ENCODE measurements around the gene SAMD4B. TPM values are rescaled to one million over a fixed set of nuclear protein-coding genes. Genes with fewer than 3 reads are reported as not detected.
A peak's percentile ranks its signal among the peaks of the same experiment; 100 is the strongest.
"Not testable (repeated sequence)": the region's sequence is repeated elsewhere in the genome, so short reads cannot be mapped to it uniquely, and the experiment has no call there.

SAMD4B gene
- total and polyA plus RNA-seq, 10 of the 15 experiments (the other 5 are each of a cell fraction or from before 2014, with no cell fraction given): 2.4 to 43.3 (median 23.9) TPM

DNA sequence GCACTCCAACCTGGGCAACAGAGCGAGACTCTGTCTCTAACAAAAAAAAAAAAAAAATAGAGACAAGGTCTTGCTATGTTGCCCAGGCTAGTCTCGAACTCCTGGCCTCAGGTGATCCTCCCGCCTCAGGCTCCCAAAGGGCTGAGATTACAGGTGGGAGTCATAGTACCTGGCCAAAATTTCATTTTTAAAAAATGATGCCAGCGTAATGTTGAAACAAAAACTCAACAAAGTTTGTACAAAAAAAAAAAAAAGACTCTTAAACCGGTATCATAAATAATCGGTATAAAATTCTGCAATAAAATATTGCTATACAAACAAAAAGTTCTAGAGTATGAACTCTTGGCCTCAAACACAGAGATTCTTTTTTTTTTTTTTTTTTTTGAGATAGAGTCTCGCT lies 9.9 kb upstream of the SAMD4B start:
- POLR2A ChIA-PET: interaction anchor here (0.6 kb wide), 1 partner anchor 441 kb away, joined by 3 read pairs; no protein-coding TSS in a partner anchor

GRCh38 chr19:39332738-39333137 lies 9.5 kb upstream of the SAMD4B start:
- H3K27ac ChIP-seq (ENCODE audit: control insufficient read depth, insufficient read depth); BruUV-seq (replicated peaks); H3K36me3 ChIP-seq (ENCODE audit: control insufficient read depth in 2 of 2, insufficient read depth in 2 of 2, low read length in 1 of 2); H3K27me3 ChIP-seq (replicated peaks in 1 of 2; ENCODE audit: control insufficient read depth in 2 of 2, insufficient read depth in 2 of 2, low read length in 1 of 2); intact Hi-C loops (cut with micrococcal nuclease; ENCODE audit: unreplicated experiment); RAD21 ChIA-PET (ENCODE audit: unreplicated experiment); ATAC-seq; H3K9me3 ChIP-seq (replicated peaks; ENCODE audit: control insufficient read depth, insufficient read depth, low read length); in situ Hi-C loops (cut with MboI); DNase-seq (ENCODE audit: low read depth, low spot score); H4K20me1 ChIP-seq (ENCODE audit: control insufficient read depth, insufficient read depth); H3K4me2 ChIP-seq (ENCODE audit: control insufficient read depth, insufficient read depth); FAIRE-seq; H3K9ac ChIP-seq (ENCODE audit: control insufficient read depth, insufficient read depth, low read length); H2AFZ ChIP-seq (ENCODE audit: control insufficient read depth, low read depth, low read length); H3K4me3 ChIP-seq: not testable (repeated sequence)
- CTCF ChIA-PET: interaction anchor here (3.3 kb wide), 1 partner anchor 211 kb away, joined by 16 read pairs; no protein-coding TSS in a partner anchor
- Histone ChIP-seq H3K4me1 (ENCODE audit: control insufficient read depth, insufficient read depth, low read length) (peaks cover 11% of the 10 kb centered on the region), H3K79me2 (ENCODE audit: control insufficient read depth, insufficient read depth, low read length) (peaks cover 17% of the 10 kb centered on the region)
- 95% methylated on average over 6 of the region's 6 CpGs for WGBS (ENCODE audit: insufficient coverage, insufficient replicate concordance, low lambda C conversion rate, missing lambda C conversion rate)
- SMC1A ChIA-PET (ENCODE audit: uncharacterized antibody, unreplicated experiment): interaction anchor here (2.9 kb wide), 1 partner anchor 211 kb away, joined by 8 read pairs; no protein-coding TSS in a partner anchor
- POLR2A ChIA-PET: interaction anchor here (0.6 kb wide), 2 partner anchors 440 to 571 kb away, joined by 3 to 4 read pairs; no protein-coding TSS in a partner anchor

More for the DNA sequence above, 9.9 kb upstream of the SAMD4B start:
- H3K27me3 ChIP-seq (replicated peaks in 1 of 2; ENCODE audit: control insufficient read depth in 2 of 2, insufficient read depth in 2 of 2, low read length in 1 of 2): no peaks in the 10 kb centered on the region
- peaks cover 17% of the 10 kb centered on the region for H3K79me2 ChIP-seq (ENCODE audit: control insufficient read depth, insufficient read depth, low read length)
- no peak overlapping the region for H2AFZ ChIP-seq (ENCODE audit: control insufficient read depth, low read depth, low read length)
- no peak overlapping the region for H3K4me2 ChIP-seq (ENCODE audit: control insufficient read depth, insufficient read depth)
- no peak for FAIRE-seq
- ChIA-PET CTCF (interaction anchor here (0.7 to 3.3 kb wide), 3 partner anchors 210 to 1056 kb away, joined by 3 to 16 read pairs (median 4); no protein-coding TSS in a partner anchor), RAD21 (ENCODE audit: unreplicated experiment) (interaction anchor here (0.8 kb wide), 1 partner anchor 210 kb away, joined by 3 read pairs; no protein-coding TSS in a partner anchor), SMC1A (ENCODE audit: uncharacterized antibody, unreplicated experiment) (interaction anchor here (2.9 kb wide), 1 partner anchor 210 kb away, joined by 8 read pairs; no protein-coding TSS in a partner anchor)
- H3K4me1 ChIP-seq (ENCODE audit: control insufficient read depth, insufficient read depth, low read length): peaks cover 11% of the 10 kb centered on the region
- 95% methylated on average over 5 of the region's 7 CpGs for WGBS (ENCODE audit: insufficient coverage, insufficient replicate concordance, low lambda C conversion rate, missing lambda C conversion rate)
- H3K9me3 ChIP-seq (replicated peaks; ENCODE audit: control insufficient read depth, insufficient read depth, low read length): no peaks in the 10 kb centered on the region
- no peaks in the 10 kb centered on the region for H4K20me1 ChIP-seq (ENCODE audit: control insufficient read depth, insufficient read depth)
- in situ Hi-C loops (cut with MboI) (no loop called here), intact Hi-C loops (cut with micrococcal nuclease; ENCODE audit: unreplicated experiment) (no loop called here)
- no peak overlapping the region for H3K27ac ChIP-seq (ENCODE audit: control insufficient read depth, insufficient read depth)
- H3K4me3 ChIP-seq: no peak overlapping the region
- peaks cover 0 to 8% of the 10 kb centered on the region in 2 experiments; a peak in 2 of 4 replicates for H3K36me3 ChIP-seq (ENCODE audit: control insufficient read depth in 2 of 2, insufficient read depth in 2 of 2, low read length in 1 of 2)
- DNase-seq (ENCODE audit: low read depth, low spot score): no peak
- H3K9ac ChIP-seq (ENCODE audit: control insufficient read depth, insufficient read depth, low read length): no peak overlapping the region
- no peak for ATAC-seq
- no peak for TF ChIP-seq POLR2AphosphoS2 (IDR thresholded peaks at IDR 0.05; ENCODE audit: low read depth, low read length)
- TF ChIP-seq, protein P1, sequence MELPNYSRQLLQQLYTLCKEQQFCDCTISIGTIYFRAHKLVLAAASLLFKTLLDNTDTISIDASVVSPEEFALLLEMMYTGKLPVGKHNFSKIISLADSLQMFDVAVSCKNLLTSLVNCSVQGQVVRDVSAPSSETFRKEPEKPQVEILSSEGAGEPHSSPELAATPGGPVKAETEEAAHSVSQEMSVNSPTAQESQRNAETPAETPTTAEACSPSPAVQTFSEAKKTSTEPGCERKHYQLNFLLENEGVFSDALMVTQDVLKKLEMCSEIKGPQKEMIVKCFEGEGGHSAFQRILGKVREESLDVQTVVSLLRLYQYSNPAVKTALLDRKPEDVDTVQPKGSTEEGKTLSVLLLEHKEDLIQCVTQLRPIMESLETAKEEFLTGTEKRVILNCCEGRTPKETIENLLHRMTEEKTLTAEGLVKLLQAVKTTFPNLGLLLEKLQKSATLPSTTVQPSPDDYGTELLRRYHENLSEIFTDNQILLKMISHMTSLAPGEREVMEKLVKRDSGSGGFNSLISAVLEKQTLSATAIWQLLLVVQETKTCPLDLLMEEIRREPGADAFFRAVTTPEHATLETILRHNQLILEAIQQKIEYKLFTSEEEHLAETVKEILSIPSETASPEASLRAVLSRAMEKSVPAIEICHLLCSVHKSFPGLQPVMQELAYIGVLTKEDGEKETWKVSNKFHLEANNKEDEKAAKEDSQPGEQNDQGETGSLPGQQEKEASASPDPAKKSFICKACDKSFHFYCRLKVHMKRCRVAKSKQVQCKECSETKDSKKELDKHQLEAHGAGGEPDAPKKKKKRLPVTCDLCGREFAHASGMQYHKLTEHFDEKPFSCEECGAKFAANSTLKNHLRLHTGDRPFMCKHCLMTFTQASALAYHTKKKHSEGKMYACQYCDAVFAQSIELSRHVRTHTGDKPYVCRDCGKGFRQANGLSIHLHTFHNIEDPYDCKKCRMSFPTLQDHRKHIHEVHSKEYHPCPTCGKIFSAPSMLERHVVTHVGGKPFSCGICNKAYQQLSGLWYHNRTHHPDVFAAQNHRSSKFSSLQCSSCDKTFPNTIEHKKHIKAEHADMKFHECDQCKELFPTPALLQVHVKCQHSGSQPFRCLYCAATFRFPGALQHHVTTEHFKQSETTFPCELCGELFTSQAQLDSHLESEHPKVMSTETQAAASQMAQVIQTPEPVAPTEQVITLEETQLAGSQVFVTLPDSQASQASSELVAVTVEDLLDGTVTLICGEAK (IDR thresholded peaks at IDR 0.05; ENCODE audit: borderline replicate concordance): peak; percentile 55; the same call in 1 of the 2 replicates
- BruUV-seq (replicated peaks): no TSS peak
